ENCODE results near the gene CDH24.

GRCh38 chr14:23055147-23055550, 2.2 kb downstream of the CDH24 start:
- TF ChIP-seq POLR2A (IDR thresholded peaks at IDR 0.05): no peak
- TF ChIP-seq CTCF (IDR thresholded peaks at IDR 0.05): no peak

Measured in body of pancreas (tissue), 4 donors.